Stimulated activated CD8-positive, alpha-beta memory T cell treated with anti-CD3 and anti-CD28 coated beads, Interleukin-2, amount 100 ng/mL, for 1 hour (primary cell): ENCODE measurements around the gene ADIPOQ.
"Not testable (repeated sequence)": the region's sequence is repeated elsewhere in the genome, so short reads cannot be mapped to it uniquely, and the experiment has no call there.

Source experiments
- DNase-seq, 2 donors: peaks; one replicate each; pipeline ENCODE4 v3.0.0-alpha.2; 2020; ENCODE audit warnings: low read depth in 2 of 2

The ADIPOQ gene

GRCh38 chr3:186901135-186901734 is 58.7 kb downstream of the ADIPOQ start:
- no peak for DNase-seq

- no peak for DNase-seq
Observed at GRCh38 chr3:186902154-186902553, 59.6 kb downstream of the ADIPOQ start.

- DNase-seq, result no peak
Observed at GRCh38 chr3:186902713-186903112, 60.2 kb downstream of the ADIPOQ start.

DNA sequence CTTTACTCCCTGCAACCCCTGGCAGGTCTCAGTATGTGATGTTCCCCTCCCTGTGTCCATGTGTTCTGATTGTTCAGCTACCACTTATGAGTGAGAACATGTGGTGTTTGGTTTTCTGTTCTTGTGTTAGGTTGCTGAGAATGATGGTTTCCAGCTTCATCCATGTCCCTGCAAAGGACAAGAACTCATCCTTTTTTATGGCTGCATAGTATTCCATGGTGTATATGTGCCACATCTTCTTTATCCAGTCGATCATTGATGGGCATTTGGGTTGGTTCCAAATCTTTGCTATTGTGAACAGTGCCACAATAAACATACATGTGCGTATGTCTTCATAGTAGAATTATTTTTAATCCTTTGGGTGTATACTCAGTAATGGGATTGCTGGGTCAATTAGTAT is 61.2 kb downstream of the ADIPOQ start:
- not testable (repeated sequence) for DNase-seq

DNA sequence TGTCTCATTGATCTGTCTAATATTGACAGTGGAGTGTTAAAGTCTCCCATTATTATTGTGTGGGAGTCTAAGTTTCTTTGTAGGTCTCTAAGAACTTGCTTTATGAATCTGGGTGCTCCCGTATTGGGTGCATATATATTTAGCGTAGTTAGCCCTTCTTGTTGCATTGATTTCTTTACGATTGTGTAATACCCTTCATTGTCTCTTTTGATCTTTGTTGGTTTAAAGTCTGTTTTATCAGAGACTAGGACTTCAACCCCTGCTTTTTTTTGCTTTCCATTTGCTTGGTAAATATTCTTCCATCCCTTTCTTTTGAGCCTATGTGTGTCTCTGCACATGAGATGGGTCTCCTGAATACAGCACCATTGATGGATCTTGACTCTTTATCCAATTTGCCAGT is 64.6 kb downstream of the ADIPOQ start:
- not testable (repeated sequence) for DNase-seq
